PFSK-1 (cell line): ENCODE data around the gene VGLL4.

Experiments
- FOXP2 ChIP-seq: optimal IDR thresholded peaks from 2 replicates; pipeline ENCODE3; 2011; ENCODE audit warnings: borderline replicate concordance, control low read depth, inconsistent platforms; ENCODE audit not compliant: insufficient read depth; ENCODE audit errors: extremely low read length, extremely low read depth
- POLR2AphosphoS5 ChIP-seq: IDR thresholded peaks from 2 replicates; pipeline ENCODE4 v1.6.1; 2012; ENCODE audit warnings: low read depth, mild to moderate bottlenecking, control low read depth, low read length, moderate library complexity
- REST ChIP-seq, 2 experiments: IDR thresholded peaks; 2 replicates each; pipeline versions ENCODE4 v1.6.1 to v1.8.0; 2011 to 2012; ENCODE audit warnings: low read depth in 2 of 2, low read length in 2 of 2, control low read depth in 1 of 2, inconsistent platforms in 1 of 2, mild to moderate bottlenecking in 1 of 2, moderate library complexity in 1 of 2; ENCODE audit not compliant: insufficient read depth in 1 of 2
- SIN3A ChIP-seq: IDR thresholded peaks from 2 replicates; pipeline ENCODE4 v1.6.1; 2012; ENCODE audit warnings: mild to moderate bottlenecking, low read length, moderate library complexity, borderline replicate concordance; ENCODE audit not compliant: insufficient read depth
- TAF1 ChIP-seq: IDR thresholded peaks from 2 replicates; pipeline ENCODE4 v1.6.1; 2012; ENCODE audit warnings: low read length, control low read depth, borderline replicate concordance; ENCODE audit not compliant: insufficient read depth

Gene VGLL4

DNA sequence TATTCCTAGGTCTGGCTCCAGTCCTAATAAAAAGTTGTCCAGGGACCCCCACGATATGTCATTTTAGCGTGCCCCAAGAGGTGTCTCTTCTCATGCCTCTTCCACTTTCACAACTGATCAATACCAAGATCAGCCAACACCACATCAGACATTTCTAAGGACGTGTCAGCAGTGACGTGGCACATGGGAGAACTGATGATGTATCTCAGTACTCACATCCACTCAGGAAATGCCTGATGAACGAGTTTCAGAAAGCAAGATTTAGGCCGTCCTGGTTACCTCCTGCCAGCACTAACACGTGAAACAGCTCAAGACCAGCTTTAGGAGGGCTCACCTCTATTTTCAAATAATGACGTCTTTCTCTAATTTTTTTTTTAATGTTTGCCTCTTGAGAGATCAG, 19.6 kb downstream of the VGLL4 start:
- TF ChIP-seq FOXP2 (no peak), TAF1 (no peak), REST (IDR thresholded peaks at IDR 0.05; ENCODE audit: insufficient read depth in 1 of 2, low read depth in 2 of 2, low read length in 2 of 2) (no peak)

DNA sequence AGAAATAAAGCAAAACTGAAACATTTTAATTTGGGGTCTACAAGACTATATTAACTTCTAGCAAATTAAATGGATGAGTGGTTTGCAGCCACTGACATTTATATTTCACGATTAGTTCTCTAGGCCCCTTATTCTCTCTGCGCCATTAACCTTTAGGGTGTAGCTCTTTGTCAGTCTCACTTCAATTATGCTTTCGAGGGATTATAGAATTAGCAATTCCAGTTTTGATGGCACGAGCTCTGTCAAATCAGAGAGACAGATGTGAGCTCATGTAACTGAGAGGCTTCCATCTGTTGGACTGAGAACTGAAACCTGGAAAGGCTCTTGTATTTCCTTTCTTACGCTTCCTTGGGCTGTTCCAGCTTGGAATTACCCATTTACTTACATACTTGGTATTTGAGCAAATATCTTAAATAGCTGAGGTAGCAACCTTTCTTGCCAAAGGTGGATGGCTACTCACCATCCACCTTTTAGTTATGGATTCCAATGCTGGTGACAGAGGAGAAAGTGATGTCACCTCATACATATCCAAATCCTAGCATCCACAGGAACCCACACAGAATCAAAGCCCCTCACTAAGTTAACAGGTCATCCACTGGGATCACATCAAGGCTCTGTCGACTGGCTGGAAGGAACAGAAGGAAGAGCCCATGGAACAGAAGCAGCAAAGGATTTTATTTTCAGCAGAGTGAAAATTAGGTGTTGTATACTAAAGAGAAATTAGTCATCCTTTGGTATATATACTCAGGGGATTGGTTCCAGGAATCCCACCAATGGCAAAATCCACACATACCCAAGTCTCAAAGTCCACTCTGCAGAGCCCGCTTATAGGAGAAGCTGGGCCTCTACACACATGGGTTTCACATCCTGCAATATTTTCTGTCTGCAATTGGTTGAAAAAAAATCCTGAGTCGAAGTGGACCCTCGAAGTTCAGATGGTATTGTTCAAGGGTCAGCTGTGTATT, 20.8 kb downstream of the VGLL4 start:
- TF ChIP-seq POLR2AphosphoS5 = no peak
- no peak for TF ChIP-seq SIN3A
- TF ChIP-seq REST (IDR thresholded peaks at IDR 0.05; ENCODE audit: insufficient read depth in 1 of 2, low read depth in 2 of 2, low read length in 2 of 2) = no peak
- no peak for TF ChIP-seq FOXP2
- TF ChIP-seq TAF1 = no peak

- TF ChIP-seq TAF1 = no peak
- TF ChIP-seq POLR2AphosphoS5 = no peak
- TF ChIP-seq SIN3A = no peak
- TF ChIP-seq FOXP2 = no peak
- no peak for TF ChIP-seq REST (IDR thresholded peaks at IDR 0.05; ENCODE audit: insufficient read depth in 1 of 2, low read depth in 2 of 2, low read length in 2 of 2)
These were observed 22.6 kb downstream of the VGLL4 start for GRCh38 chr3:11621077-11621476.

DNA sequence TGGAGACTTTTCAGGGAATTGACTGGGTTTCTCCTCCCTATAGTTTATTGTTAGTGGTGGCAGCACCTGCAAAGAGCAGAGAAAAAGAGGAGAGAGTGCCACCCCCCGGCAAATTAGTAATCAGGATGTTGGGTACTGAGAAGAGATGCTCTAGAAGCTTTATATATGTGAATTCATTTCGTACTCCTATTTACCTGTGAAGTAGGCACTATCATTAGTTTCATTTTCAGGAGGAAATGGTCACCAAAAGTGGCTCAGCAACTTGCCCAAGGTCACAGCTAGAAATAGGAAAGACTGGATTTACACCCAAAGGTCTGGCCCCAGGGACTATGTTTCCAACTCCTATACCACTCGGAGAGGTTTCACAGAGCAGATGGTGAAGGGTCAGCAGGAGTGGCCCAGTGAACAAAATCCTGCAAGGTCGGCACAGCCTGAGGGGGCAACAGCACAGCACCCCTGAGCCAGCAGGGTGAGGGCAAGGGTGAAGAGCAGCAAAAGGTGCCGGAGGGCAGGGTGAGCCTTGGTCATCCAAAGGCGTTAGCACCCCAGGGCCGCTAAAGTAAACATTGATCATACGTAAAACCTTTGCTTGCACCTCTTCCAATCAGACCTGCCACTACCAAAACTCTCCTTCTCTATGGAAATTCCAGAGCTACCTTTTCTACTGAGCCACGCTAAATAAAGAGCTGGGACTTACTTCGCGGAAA, 23.6 kb downstream of the VGLL4 start:
- TF ChIP-seq TAF1 (no peak), SIN3A (no peak), REST (IDR thresholded peaks at IDR 0.05; ENCODE audit: insufficient read depth in 1 of 2, low read depth in 2 of 2, low read length in 2 of 2) (no peak), FOXP2 (no peak), POLR2AphosphoS5 (no peak)
